H9 (cell line): ENCODE measurements around the gene CATSPER1. TPM values are rescaled to one million over a fixed set of nuclear protein-coding genes. Genes with fewer than 3 reads are reported as not detected.

Experiments
- DNase-seq: peaks from one replicate; pipeline ENCODE4 v3.0.0-alpha.2; 2017
- H2AFZ ChIP-seq: one replicate; pipeline ENCODE4 v1.6.1; 2013; ENCODE audit warnings: mild to moderate bottlenecking, low read length, control low read depth, moderate library complexity
- H2AK5ac ChIP-seq: 2 replicates; pipeline ENCODE4 v1.6.1; 2013; ENCODE audit warnings: low read length, control low read depth, mixed read lengths; ENCODE audit not compliant: insufficient read length
- H2BK120ac ChIP-seq: one replicate; pipeline ENCODE4 v1.6.1; 2013; ENCODE audit warnings: low read depth, mild to moderate bottlenecking, low read length, control low read depth, inconsistent platforms; ENCODE audit not compliant: poor library complexity, severe bottlenecking
- H2BK12ac ChIP-seq: 2 replicates; pipeline ENCODE4 v1.6.1; 2013; ENCODE audit warnings: low read length, control low read depth, mixed read lengths, low read depth; ENCODE audit not compliant: insufficient read length
- H2BK15ac ChIP-seq: 2 replicates; pipeline ENCODE4 v1.6.1; 2013; ENCODE audit warnings: low read depth, low read length, control low read depth
- H2BK20ac ChIP-seq: one replicate; pipeline ENCODE4 v1.6.1; 2013; ENCODE audit warnings: low read depth, mild to moderate bottlenecking, low read length, control low read depth, inconsistent platforms; ENCODE audit not compliant: poor library complexity, severe bottlenecking
- H2BK5ac ChIP-seq: 2 replicates; pipeline ENCODE4 v1.6.1; 2013; ENCODE audit warnings: low read length, control low read depth, mixed read lengths; ENCODE audit not compliant: insufficient read length
- H3K14ac ChIP-seq: 2 replicates; pipeline ENCODE4 v1.6.1; 2013; ENCODE audit warnings: low read length, control low read depth; ENCODE audit not compliant: insufficient read depth
- H3K18ac ChIP-seq: 2 replicates; pipeline ENCODE4 v1.6.1; 2013; ENCODE audit warnings: low read depth, mild to moderate bottlenecking, mixed read lengths, low read length, control low read depth; ENCODE audit not compliant: insufficient read length
- H3K23ac ChIP-seq: 2 replicates; pipeline ENCODE4 v1.6.1; 2013; ENCODE audit warnings: low read length, control low read depth, mixed read lengths, low read depth; ENCODE audit not compliant: insufficient read length
- H3K23me2 ChIP-seq: 2 replicates; pipeline ENCODE4 v1.6.1; 2013; ENCODE audit warnings: low read depth, mild to moderate bottlenecking, mixed read lengths, low read length, control low read depth; ENCODE audit not compliant: insufficient read length, poor library complexity, severe bottlenecking
- H3K27ac ChIP-seq: 2 replicates; pipeline ENCODE4 v1.5.1; 2013; ENCODE audit warnings: low read length, control low read depth, mixed read lengths, low read depth; ENCODE audit not compliant: insufficient read length
- H3K27me3 ChIP-seq: 2 replicates; pipeline ENCODE4 v1.6.1; 2013; ENCODE audit warnings: low read length, control low read depth, inconsistent platforms; ENCODE audit not compliant: insufficient read depth
- H3K4ac ChIP-seq: 2 replicates; pipeline ENCODE4 v1.6.1; 2013; ENCODE audit warnings: low read depth, mild to moderate bottlenecking, control low read depth, inconsistent platforms, low read length, moderate library complexity
- H3K4me1 ChIP-seq: 2 replicates; pipeline ENCODE4 v1.6.1; 2013; ENCODE audit warnings: low read length, control low read depth, inconsistent platforms; ENCODE audit not compliant: insufficient read depth
- H3K4me2 ChIP-seq: 2 replicates; pipeline ENCODE4 v1.6.1; 2013; ENCODE audit warnings: low read length, control low read depth, mixed read lengths; ENCODE audit not compliant: insufficient read length, insufficient read depth
- H3K56ac ChIP-seq: 2 replicates; pipeline ENCODE4 v1.6.1; 2013; ENCODE audit warnings: low read depth, mild to moderate bottlenecking, mixed read lengths, low read length, control low read depth; ENCODE audit not compliant: insufficient read length
- H3K79me1 ChIP-seq: 2 replicates; pipeline ENCODE4 v1.6.1; 2013; ENCODE audit warnings: low read depth, mild to moderate bottlenecking, moderate library complexity, low read length, control low read depth, inconsistent platforms; ENCODE audit not compliant: insufficient read depth, poor library complexity, severe bottlenecking
- H3K79me2 ChIP-seq: 2 replicates; pipeline ENCODE4 v1.6.1; 2013; ENCODE audit warnings: low read length, control low read depth, inconsistent platforms; ENCODE audit not compliant: insufficient read depth
- H3K9ac ChIP-seq: 2 replicates; pipeline ENCODE4 v1.6.1; 2013; ENCODE audit warnings: low read length, control low read depth, mixed read lengths; ENCODE audit not compliant: insufficient read length; ENCODE audit errors: extremely low read depth
- H3K9me3 ChIP-seq: one replicate; pipeline ENCODE4 v1.6.1; 2013; ENCODE audit warnings: low read depth, low read length, inconsistent platforms; ENCODE audit not compliant: control insufficient read depth
- H3T11ph ChIP-seq: one replicate; pipeline ENCODE4 v1.6.1; 2013; ENCODE audit warnings: mild to moderate bottlenecking, low read length, control low read depth, inconsistent platforms
- H4K20me1 ChIP-seq: one replicate; pipeline ENCODE4 v1.6.1; 2013; ENCODE audit not compliant: control insufficient read depth, insufficient read length, insufficient read depth
- H4K5ac ChIP-seq: 2 replicates; pipeline ENCODE4 v1.6.1; 2013; ENCODE audit warnings: low read depth, mild to moderate bottlenecking, mixed read lengths, low read length, control low read depth; ENCODE audit not compliant: insufficient read length
- H4K8ac ChIP-seq: replicated peaks from 2 replicates; pipeline ENCODE4 v1.6.1; 2013; ENCODE audit warnings: low read length, control low read depth, mixed read lengths, low read depth; ENCODE audit not compliant: insufficient read length
- H4K91ac ChIP-seq: 2 replicates; pipeline ENCODE4 v1.6.1; 2013; ENCODE audit warnings: low read depth, mild to moderate bottlenecking, moderate library complexity, mixed read lengths, low read length, control low read depth; ENCODE audit not compliant: insufficient read length
- H3K27ac Mint-ChIP-seq, 3 experiments: 2 replicates in 2 of 3; 3 replicates in 1 of 3; pipeline ENCODE4 v1.8.0; 2020 to 2021; ENCODE audit warnings: mixed read lengths in 3 of 3, mild to moderate bottlenecking in 1 of 3, moderate library complexity in 1 of 3
- H3K27me3 Mint-ChIP-seq: 2 replicates; pipeline ENCODE4 v1.8.0; 2021; ENCODE audit warnings: low read depth, mild to moderate bottlenecking, moderate library complexity, mixed read lengths
- H3K36me3 Mint-ChIP-seq, 3 experiments: 2 replicates in 2 of 3; 3 replicates in 1 of 3; pipeline ENCODE4 v1.8.0; 2020 to 2021; ENCODE audit warnings: low read depth in 3 of 3, mixed read lengths in 3 of 3; ENCODE audit not compliant: insufficient read depth in 1 of 3
- H3K4me1 Mint-ChIP-seq, 2 experiments: 2 replicates each; pipeline ENCODE4 v1.8.0; 2020; ENCODE audit warnings: mixed read lengths in 2 of 2
- H3K4me3 Mint-ChIP-seq, 2 experiments: 2 replicates in 1 of 2; 3 replicates in 1 of 2; pipeline ENCODE4 v1.8.0; 2020 to 2021; ENCODE audit warnings: mild to moderate bottlenecking in 2 of 2, mixed read lengths in 2 of 2, moderate library complexity in 1 of 2
- H3K9me3 Mint-ChIP-seq, 2 experiments: 2 replicates in 1 of 2; 3 replicates in 1 of 2; pipeline ENCODE4 v1.8.0; 2020; ENCODE audit warnings: mild to moderate bottlenecking in 2 of 2, mixed read lengths in 2 of 2, moderate library complexity in 1 of 2
- WGBS: extraction: QIAGEN DNeasy Blood & Tissue Kit; methylation state at CpG from one replicate; pipeline ENCODE4 v1.1.7; 2013; ENCODE audit warnings: missing lambda C conversion rate, low lambda C conversion rate, mixed read lengths; ENCODE audit not compliant: insufficient read length; ENCODE audit errors: extremely low coverage; 5-methylcytosine and 5-hydroxymethylcytosine counted together
- total RNA-seq: library from RNA; stranded (reverse); gene quantifications from 2 replicates; pipeline ENCODE4 v1.2.1, GENCODE V29; 2021
- TF ChIP-seq, protein P1 (sequence below): fragments of 200-600 bp; sonication (generic); conservative IDR thresholded peaks from 3 replicates; pipeline ENCODE4 v1.8.0; 2021; ENCODE audit warnings: antibody characterized with exemption, mild to moderate bottlenecking

CATSPER1 gene
- total RNA-seq, 1 experiment from 2014 or later = not detected

DNA sequence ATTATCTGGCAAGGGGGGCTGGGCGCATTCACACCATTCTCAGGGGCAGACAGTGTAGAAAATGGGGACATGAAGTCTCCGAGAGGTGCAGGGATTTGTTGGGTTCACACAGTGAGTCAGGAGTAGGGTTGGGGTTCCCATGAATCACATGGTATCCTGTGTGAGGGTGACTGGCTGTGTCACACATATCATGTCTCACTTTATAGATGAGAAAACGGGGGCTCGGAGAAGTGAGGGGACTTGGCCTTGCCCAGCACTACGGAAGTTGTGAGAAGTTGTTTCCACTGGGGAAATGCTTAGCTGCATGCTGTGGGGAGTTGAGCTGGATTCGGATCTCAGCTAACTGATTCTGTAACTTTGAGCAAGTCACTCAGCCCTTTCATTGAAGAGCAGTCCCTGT is 18.5 kb upstream of the CATSPER1 start:
- DNase-seq = no peak
- Histone ChIP-seq H2AFZ (no peak overlapping the region), H3K9ac (no peak overlapping the region), H3K27ac (no peak overlapping the region), H3K18ac (no peak overlapping the region), H4K91ac (no peak overlapping the region), H3K79me2 (no peaks in the 10 kb centered on the region), H2BK5ac (no peak overlapping the region), H3K27me3 (no peaks in the 10 kb centered on the region), H4K5ac (no peak overlapping the region), H3K9me3 (no peaks in the 10 kb centered on the region), H3K14ac (no peak overlapping the region), H2BK12ac (no peak overlapping the region), H3T11ph (no peak overlapping the region), H3K4me1 (0 out of 2 replicates have a peak, but pooled peaks cover 4% of the 10 kb centered on the region), H2AK5ac (no peak overlapping the region), H3K23ac (no peak overlapping the region), H4K20me1 (peaks cover 3% of the 10 kb centered on the region), H3K79me1 (no peaks in the 10 kb centered on the region), H2BK120ac (no peak overlapping the region), H3K23me2 (peaks cover 8% of the 10 kb centered on the region), H3K4me2 (no peak overlapping the region), H2BK20ac (no peak overlapping the region), H2BK15ac (no peak overlapping the region), H3K4ac (no peak overlapping the region), H3K56ac (no peak overlapping the region), H4K8ac (no peak overlapping the region)
- Mint-ChIP-seq H3K4me3 (peak overlapping the region in 1 of 2 experiments; percentile 38; a peak in 1 of 5 replicates), H3K27ac (no peak overlapping the region; a peak in 1 of 7 replicates), H3K9me3 (no peaks in the 10 kb centered on the region), H3K4me1 (peaks cover 23 to 30% of the 10 kb centered on the region in 2 experiments), H3K27me3 (no peaks in the 10 kb centered on the region; the same call in 1 of the 2 replicates), H3K36me3 (peaks cover 17 to 32% (median 21%) of the 10 kb centered on the region in 3 experiments; a peak in 6 of 7 replicates)
- WGBS = no CpG with 5 or more reads among the region's 6 CpGs
- TF ChIP-seq, protein P1, sequence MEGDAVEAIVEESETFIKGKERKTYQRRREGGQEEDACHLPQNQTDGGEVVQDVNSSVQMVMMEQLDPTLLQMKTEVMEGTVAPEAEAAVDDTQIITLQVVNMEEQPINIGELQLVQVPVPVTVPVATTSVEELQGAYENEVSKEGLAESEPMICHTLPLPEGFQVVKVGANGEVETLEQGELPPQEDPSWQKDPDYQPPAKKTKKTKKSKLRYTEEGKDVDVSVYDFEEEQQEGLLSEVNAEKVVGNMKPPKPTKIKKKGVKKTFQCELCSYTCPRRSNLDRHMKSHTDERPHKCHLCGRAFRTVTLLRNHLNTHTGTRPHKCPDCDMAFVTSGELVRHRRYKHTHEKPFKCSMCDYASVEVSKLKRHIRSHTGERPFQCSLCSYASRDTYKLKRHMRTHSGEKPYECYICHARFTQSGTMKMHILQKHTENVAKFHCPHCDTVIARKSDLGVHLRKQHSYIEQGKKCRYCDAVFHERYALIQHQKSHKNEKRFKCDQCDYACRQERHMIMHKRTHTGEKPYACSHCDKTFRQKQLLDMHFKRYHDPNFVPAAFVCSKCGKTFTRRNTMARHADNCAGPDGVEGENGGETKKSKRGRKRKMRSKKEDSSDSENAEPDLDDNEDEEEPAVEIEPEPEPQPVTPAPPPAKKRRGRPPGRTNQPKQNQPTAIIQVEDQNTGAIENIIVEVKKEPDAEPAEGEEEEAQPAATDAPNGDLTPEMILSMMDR = no peak
